ENCODE data around the gene PPIL4. TPM values are rescaled to one million over a fixed set of nuclear protein-coding genes. Genes with fewer than 3 reads are reported as not detected.
A peak's percentile ranks its signal among the peaks of the same experiment; 100 is the strongest.

The PPIL4 gene
- total and polyA plus RNA-seq, 2 experiments from 2014 or later, result 35.1 to 47.3 TPM

DNA sequence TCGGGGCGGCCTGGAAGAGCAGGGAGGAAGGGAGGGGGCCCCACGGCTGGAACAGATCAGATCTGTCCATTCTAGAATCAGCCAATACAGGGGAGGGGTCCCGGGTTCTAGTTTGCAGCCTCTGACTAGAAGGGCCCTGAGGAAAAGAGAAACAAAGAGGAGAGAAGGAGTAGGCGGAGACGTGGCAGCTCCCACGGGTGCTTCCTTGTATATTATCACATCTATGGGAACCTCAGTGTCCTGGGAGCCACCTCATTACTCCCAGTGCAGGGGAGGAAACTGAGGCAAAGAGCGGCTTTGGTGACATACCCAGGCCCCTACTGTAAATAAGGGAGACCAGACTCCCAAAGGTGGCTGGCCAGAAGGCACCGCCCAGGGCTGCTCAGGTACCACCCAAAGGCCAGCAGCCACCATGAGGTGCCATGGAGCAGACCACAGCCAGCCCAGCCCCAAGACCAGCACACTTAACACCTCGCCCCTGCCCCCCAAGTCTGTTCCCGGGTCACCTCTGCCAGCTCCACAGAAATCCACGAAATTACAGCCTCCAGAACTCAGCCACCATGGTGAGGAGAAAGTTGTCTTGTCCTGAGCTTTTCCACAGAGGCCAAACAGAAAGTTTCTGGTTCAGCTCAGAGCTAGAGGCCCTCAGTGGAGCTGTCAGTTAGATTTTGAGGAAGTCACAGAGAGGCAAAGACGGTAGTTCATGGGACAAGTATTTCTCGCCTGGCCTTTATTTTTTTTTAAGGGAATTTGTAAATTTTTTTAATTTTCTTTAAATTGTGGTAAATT lies 63.1 kb downstream of the PPIL4 start:
- Histone ChIP-seq H3K9me2 (ENCODE audit: insufficient read depth) (no peaks in the 10 kb centered on the region), H3K36me3 (ENCODE audit: insufficient read depth) (no peaks in the 10 kb centered on the region), H4K20me1 (replicated peaks; ENCODE audit: insufficient read depth) (no peaks in the 10 kb centered on the region), H3K79me2 (replicated peaks; ENCODE audit: insufficient read depth) (no peaks in the 10 kb centered on the region), H3F3A (replicated peaks; ENCODE audit: low read depth) (no peaks in the 10 kb centered on the region), H3K4me2 (no peak overlapping the region), H3K4me3 (no peak overlapping the region), H3K27ac (ENCODE audit: low read depth) (no peak overlapping the region), H3K4me1 (ENCODE audit: insufficient read depth) (no peaks in the 10 kb centered on the region), H2AFZ (peak overlapping the region; percentile 96), H3K27me3 (ENCODE audit: insufficient read depth) (no peaks in the 10 kb centered on the region)
- Mint-ChIP-seq H3K9me3 (no peaks in the 10 kb centered on the region), H3K4me1 (peaks cover 11% of the 10 kb centered on the region), H3K27me3 (ENCODE audit: insufficient read depth, low read depth, poor library complexity) (peaks cover 6% of the 10 kb centered on the region), H3K27ac (no peak overlapping the region), H3K4me3 (no peak overlapping the region), H3K36me3 (ENCODE audit: low read depth) (no peaks in the 10 kb centered on the region)
- DNase-seq (ENCODE audit: low spot score) (no peak), ATAC-seq (no peak)
- TF ChIP-seq ZNF331 (CRISPR knock-in tag; IDR thresholded peaks at IDR 0.05; ENCODE audit: low read depth) (no peak), ZNF114 (CRISPR knock-in tag; IDR thresholded peaks at IDR 0.05) (no peak), NANOG (IDR thresholded peaks at IDR 0.05; ENCODE audit: borderline replicate concordance) (no peak), JUNB (IDR thresholded peaks at IDR 0.05; ENCODE audit: unreplicated experiment) (no peak), POLR2AphosphoS5 (IDR thresholded peaks at IDR 0.05; ENCODE audit: low read depth) (no peak), ETS1 (IDR thresholded peaks at IDR 0.05) (no peak), EZH2 (IDR thresholded peaks at IDR 0.05; ENCODE audit: low read depth, unreplicated experiment) (no peak), EZH2phosphoT487 (IDR thresholded peaks at IDR 0.05; ENCODE audit: unreplicated experiment) (no peak), CREB1 (CRISPR knock-in tag; IDR thresholded peaks at IDR 0.05; ENCODE audit: low read depth) (no peak), REST (IDR thresholded peaks at IDR 0.05; ENCODE audit: unreplicated experiment) (no peak), STAT1 (IDR thresholded peaks at IDR 0.05; ENCODE audit: unreplicated experiment) (no peak)
- TF ChIP-seq, protein P1, sequence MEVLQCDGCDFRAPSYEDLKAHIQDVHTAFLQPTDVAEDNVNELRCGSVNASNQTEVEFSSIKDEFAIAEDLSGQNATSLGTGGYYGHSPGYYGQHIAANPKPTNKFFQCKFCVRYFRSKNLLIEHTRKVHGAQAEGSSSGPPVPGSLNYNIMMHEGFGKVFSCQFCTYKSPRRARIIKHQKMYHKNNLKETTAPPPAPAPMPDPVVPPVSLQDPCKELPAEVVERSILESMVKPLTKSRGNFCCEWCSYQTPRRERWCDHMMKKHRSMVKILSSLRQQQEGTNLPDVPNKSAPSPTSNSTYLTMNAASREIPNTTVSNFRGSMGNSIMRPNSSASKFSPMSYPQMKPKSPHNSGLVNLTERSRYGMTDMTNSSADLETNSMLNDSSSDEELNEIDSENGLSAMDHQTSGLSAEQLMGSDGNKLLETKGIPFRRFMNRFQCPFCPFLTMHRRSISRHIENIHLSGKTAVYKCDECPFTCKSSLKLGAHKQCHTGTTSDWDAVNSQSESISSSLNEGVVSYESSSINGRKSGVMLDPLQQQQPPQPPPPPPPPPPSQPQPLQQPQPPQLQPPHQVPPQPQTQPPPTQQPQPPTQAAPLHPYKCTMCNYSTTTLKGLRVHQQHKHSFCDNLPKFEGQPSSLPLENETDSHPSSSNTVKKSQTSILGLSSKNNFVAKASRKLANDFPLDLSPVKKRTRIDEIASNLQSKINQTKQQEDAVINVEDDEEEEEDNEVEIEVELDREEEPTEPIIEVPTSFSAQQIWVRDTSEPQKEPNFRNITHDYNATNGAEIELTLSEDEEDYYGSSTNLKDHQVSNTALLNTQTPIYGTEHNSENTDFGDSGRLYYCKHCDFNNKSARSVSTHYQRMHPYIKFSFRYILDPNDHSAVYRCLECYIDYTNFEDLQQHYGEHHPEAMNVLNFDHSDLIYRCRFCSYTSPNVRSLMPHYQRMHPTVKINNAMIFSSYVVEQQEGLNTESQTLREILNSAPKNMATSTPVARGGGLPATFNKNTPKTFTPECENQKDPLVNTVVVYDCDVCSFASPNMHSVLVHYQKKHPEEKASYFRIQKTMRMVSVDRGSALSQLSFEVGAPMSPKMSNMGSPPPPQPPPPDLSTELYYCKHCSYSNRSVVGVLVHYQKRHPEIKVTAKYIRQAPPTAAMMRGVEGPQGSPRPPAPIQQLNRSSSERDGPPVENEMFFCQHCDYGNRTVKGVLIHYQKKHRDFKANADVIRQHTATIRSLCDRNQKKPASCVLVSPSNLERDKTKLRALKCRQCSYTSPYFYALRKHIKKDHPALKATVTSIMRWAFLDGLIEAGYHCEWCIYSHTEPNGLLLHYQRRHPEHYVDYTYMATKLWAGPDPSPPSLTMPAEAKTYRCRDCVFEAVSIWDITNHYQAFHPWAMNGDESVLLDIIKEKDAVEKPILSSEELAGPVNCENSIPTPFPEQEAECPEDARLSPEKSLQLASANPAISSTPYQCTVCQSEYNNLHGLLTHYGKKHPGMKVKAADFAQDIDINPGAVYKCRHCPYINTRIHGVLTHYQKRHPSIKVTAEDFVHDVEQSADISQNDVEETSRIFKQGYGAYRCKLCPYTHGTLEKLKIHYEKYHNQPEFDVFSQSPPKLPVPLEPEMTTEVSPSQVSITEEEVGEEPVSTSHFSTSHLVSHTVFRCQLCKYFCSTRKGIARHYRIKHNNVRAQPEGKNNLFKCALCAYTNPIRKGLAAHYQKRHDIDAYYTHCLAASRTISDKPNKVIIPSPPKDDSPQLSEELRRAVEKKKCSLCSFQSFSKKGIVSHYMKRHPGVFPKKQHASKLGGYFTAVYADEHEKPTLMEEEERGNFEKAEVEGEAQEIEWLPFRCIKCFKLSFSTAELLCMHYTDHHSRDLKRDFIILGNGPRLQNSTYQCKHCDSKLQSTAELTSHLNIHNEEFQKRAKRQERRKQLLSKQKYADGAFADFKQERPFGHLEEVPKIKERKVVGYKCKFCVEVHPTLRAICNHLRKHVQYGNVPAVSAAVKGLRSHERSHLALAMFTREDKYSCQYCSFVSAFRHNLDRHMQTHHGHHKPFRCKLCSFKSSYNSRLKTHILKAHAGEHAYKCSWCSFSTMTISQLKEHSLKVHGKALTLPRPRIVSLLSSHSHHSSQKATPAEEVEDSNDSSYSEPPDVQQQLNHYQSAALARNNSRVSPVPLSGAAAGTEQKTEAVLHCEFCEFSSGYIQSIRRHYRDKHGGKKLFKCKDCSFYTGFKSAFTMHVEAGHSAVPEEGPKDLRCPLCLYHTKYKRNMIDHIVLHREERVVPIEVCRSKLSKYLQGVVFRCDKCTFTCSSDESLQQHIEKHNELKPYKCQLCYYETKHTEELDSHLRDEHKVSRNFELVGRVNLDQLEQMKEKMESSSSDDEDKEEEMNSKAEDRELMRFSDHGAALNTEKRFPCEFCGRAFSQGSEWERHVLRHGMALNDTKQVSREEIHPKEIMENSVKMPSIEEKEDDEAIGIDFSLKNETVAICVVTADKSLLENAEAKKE (CRISPR knock-in tag; IDR thresholded peaks at IDR 0.05), result no peak
- TF ChIP-seq, protein P2, sequence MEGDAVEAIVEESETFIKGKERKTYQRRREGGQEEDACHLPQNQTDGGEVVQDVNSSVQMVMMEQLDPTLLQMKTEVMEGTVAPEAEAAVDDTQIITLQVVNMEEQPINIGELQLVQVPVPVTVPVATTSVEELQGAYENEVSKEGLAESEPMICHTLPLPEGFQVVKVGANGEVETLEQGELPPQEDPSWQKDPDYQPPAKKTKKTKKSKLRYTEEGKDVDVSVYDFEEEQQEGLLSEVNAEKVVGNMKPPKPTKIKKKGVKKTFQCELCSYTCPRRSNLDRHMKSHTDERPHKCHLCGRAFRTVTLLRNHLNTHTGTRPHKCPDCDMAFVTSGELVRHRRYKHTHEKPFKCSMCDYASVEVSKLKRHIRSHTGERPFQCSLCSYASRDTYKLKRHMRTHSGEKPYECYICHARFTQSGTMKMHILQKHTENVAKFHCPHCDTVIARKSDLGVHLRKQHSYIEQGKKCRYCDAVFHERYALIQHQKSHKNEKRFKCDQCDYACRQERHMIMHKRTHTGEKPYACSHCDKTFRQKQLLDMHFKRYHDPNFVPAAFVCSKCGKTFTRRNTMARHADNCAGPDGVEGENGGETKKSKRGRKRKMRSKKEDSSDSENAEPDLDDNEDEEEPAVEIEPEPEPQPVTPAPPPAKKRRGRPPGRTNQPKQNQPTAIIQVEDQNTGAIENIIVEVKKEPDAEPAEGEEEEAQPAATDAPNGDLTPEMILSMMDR (conservative IDR thresholded peaks at IDR 0.05; ENCODE audit: low read depth in 2 of 2), result no peak

Measured in GM23338 (cell line).